Measurements from ENCODE around the gene E2F7.

E2F7 gene

GRCh38 chr12:77019920-77020319 lies 45.4 kb downstream of the E2F7 start:
- Histone ChIP-seq H3K9ac (ENCODE audit: insufficient read length, low read depth) (no peak overlapping the region), H3K27me3 (ENCODE audit: insufficient read depth, insufficient read length) (no peaks in the 10 kb centered on the region), H3K4me3 (ENCODE audit: insufficient read length, low read depth) (no peak overlapping the region), H3K36me3 (ENCODE audit: insufficient read depth, insufficient read length, low read length) (peaks cover 61% of the 10 kb centered on the region), H3K9me3 (ENCODE audit: insufficient read depth, low read length) (no peaks in the 10 kb centered on the region), H3K4me1 (ENCODE audit: insufficient read depth, insufficient read length) (no peaks in the 10 kb centered on the region)
- DNase-seq (ENCODE audit: low read depth, low spot score) = no peak
- TF ChIP-seq ZNF274 (IDR thresholded peaks at IDR 0.05; ENCODE audit: low read depth, low read length) (no peak), SUZ12 (IDR thresholded peaks at IDR 0.05; ENCODE audit: extremely low read depth, insufficient read depth, insufficient read length) (no peak), YY1 (IDR thresholded peaks at IDR 0.05; ENCODE audit: insufficient read depth, insufficient read length) (no peak)

- DNase-seq (ENCODE audit: low read depth, low spot score) = no peak
- TF ChIP-seq YY1 (IDR thresholded peaks at IDR 0.05; ENCODE audit: insufficient read depth, insufficient read length) (no peak), SUZ12 (IDR thresholded peaks at IDR 0.05; ENCODE audit: extremely low read depth, insufficient read depth, insufficient read length) (no peak), ZNF274 (IDR thresholded peaks at IDR 0.05; ENCODE audit: low read depth, low read length) (no peak)
- H3K4me1 ChIP-seq (ENCODE audit: insufficient read depth, insufficient read length) = no peaks in the 10 kb centered on the region
- no peaks in the 10 kb centered on the region for H3K9me3 ChIP-seq (ENCODE audit: insufficient read depth, low read length)
- H3K9ac ChIP-seq (ENCODE audit: insufficient read length, low read depth) = no peak overlapping the region
- no peak overlapping the region for H3K4me3 ChIP-seq (ENCODE audit: insufficient read length, low read depth)
- H3K36me3 ChIP-seq (ENCODE audit: insufficient read depth, insufficient read length, low read length) = peaks cover 28% of the 10 kb centered on the region
- H3K27me3 ChIP-seq (ENCODE audit: insufficient read depth, insufficient read length) = no peaks in the 10 kb centered on the region
These were observed 48.8 kb downstream of the E2F7 start for GRCh38 chr12:77016606-77017005.

- Histone ChIP-seq H3K9ac (ENCODE audit: insufficient read length, low read depth) (no peak overlapping the region), H3K36me3 (ENCODE audit: insufficient read depth, insufficient read length, low read length) (no peaks in the 10 kb centered on the region), H3K4me1 (ENCODE audit: insufficient read depth, insufficient read length) (no peaks in the 10 kb centered on the region), H3K4me3 (ENCODE audit: insufficient read length, low read depth) (no peak overlapping the region), H3K9me3 (ENCODE audit: insufficient read depth, low read length) (no peaks in the 10 kb centered on the region), H3K27me3 (ENCODE audit: insufficient read depth, insufficient read length) (no peaks in the 10 kb centered on the region)
- no peak for TF ChIP-seq YY1 (IDR thresholded peaks at IDR 0.05; ENCODE audit: insufficient read depth, insufficient read length)
- no peak for TF ChIP-seq SUZ12 (IDR thresholded peaks at IDR 0.05; ENCODE audit: extremely low read depth, insufficient read depth, insufficient read length)
- TF ChIP-seq ZNF274 (IDR thresholded peaks at IDR 0.05; ENCODE audit: low read depth, low read length) = no peak
- DNase-seq (ENCODE audit: low read depth, low spot score) = no peak
These were observed 52.3 kb downstream of the E2F7 start for GRCh38 chr12:77013091-77013490.

GRCh38 chr12:77010691-77011548 lies 54.4 kb downstream of the E2F7 start:
- Histone ChIP-seq H3K27me3 (ENCODE audit: insufficient read depth, insufficient read length) (no peaks in the 10 kb centered on the region), H3K4me3 (ENCODE audit: insufficient read length, low read depth) (no peak overlapping the region), H3K9ac (ENCODE audit: insufficient read length, low read depth) (no peak overlapping the region), H3K9me3 (ENCODE audit: insufficient read depth, low read length) (no peaks in the 10 kb centered on the region), H3K4me1 (ENCODE audit: insufficient read depth, insufficient read length) (no peaks in the 10 kb centered on the region), H3K36me3 (ENCODE audit: insufficient read depth, insufficient read length, low read length) (no peaks in the 10 kb centered on the region)
- no peak for TF ChIP-seq ZNF274 (IDR thresholded peaks at IDR 0.05; ENCODE audit: low read depth, low read length)
- TF ChIP-seq YY1 (IDR thresholded peaks at IDR 0.05; ENCODE audit: insufficient read depth, insufficient read length) = no peak
- no peak for TF ChIP-seq SUZ12 (IDR thresholded peaks at IDR 0.05; ENCODE audit: extremely low read depth, insufficient read depth, insufficient read length)
- peak; percentile 71 for DNase-seq (ENCODE audit: low read depth, low spot score)

- Histone ChIP-seq H3K4me1 (ENCODE audit: insufficient read depth, insufficient read length) (no peaks in the 10 kb centered on the region), H3K4me3 (ENCODE audit: insufficient read length, low read depth) (no peak overlapping the region), H3K27me3 (ENCODE audit: insufficient read depth, insufficient read length) (no peaks in the 10 kb centered on the region), H3K9ac (ENCODE audit: insufficient read length, low read depth) (no peak overlapping the region), H3K9me3 (ENCODE audit: insufficient read depth, low read length) (no peaks in the 10 kb centered on the region), H3K36me3 (ENCODE audit: insufficient read depth, insufficient read length, low read length) (no peaks in the 10 kb centered on the region)
- TF ChIP-seq YY1 (IDR thresholded peaks at IDR 0.05; ENCODE audit: insufficient read depth, insufficient read length) = no peak
- TF ChIP-seq ZNF274 (IDR thresholded peaks at IDR 0.05; ENCODE audit: low read depth, low read length) = no peak
- no peak for TF ChIP-seq SUZ12 (IDR thresholded peaks at IDR 0.05; ENCODE audit: extremely low read depth, insufficient read depth, insufficient read length)
- no peak for DNase-seq (ENCODE audit: low read depth, low spot score)
These were observed 57.9 kb downstream of the E2F7 start for GRCh38 chr12:77007476-77007875.

GRCh38 chr12:77005611-77006098 lies 59.7 kb downstream of the E2F7 start:
- no peak overlapping the region for H3K4me3 ChIP-seq (ENCODE audit: insufficient read length, low read depth)
- H3K36me3 ChIP-seq (ENCODE audit: insufficient read depth, insufficient read length, low read length) = no peaks in the 10 kb centered on the region
- no peaks in the 10 kb centered on the region for H3K4me1 ChIP-seq (ENCODE audit: insufficient read depth, insufficient read length)
- no peaks in the 10 kb centered on the region for H3K9me3 ChIP-seq (ENCODE audit: insufficient read depth, low read length)
- H3K27me3 ChIP-seq (ENCODE audit: insufficient read depth, insufficient read length) = no peaks in the 10 kb centered on the region
- DNase-seq (ENCODE audit: low read depth, low spot score) = no peak
- no peak overlapping the region for H3K9ac ChIP-seq (ENCODE audit: insufficient read length, low read depth)
- TF ChIP-seq ZNF274 (IDR thresholded peaks at IDR 0.05; ENCODE audit: low read depth, low read length) = no peak
- TF ChIP-seq SUZ12 (IDR thresholded peaks at IDR 0.05; ENCODE audit: extremely low read depth, insufficient read depth, insufficient read length) = no peak
- TF ChIP-seq YY1 (IDR thresholded peaks at IDR 0.05; ENCODE audit: insufficient read depth, insufficient read length) = no peak

- H3K9me3 ChIP-seq (ENCODE audit: insufficient read depth, low read length) = no peaks in the 10 kb centered on the region
These were observed 61.5 kb downstream of the E2F7 start for GRCh38 chr12:77003914-77004313.

More at GRCh38 chr12:77003914-77004313, 61.5 kb downstream of the E2F7 start:
- H3K9ac ChIP-seq (ENCODE audit: insufficient read length, low read depth) = no peak overlapping the region
- TF ChIP-seq ZNF274 (IDR thresholded peaks at IDR 0.05; ENCODE audit: low read depth, low read length) (no peak), SUZ12 (IDR thresholded peaks at IDR 0.05; ENCODE audit: extremely low read depth, insufficient read depth, insufficient read length) (no peak)
- no peaks in the 10 kb centered on the region for H3K4me1 ChIP-seq (ENCODE audit: insufficient read depth, insufficient read length)
- H3K27me3 ChIP-seq (ENCODE audit: insufficient read depth, insufficient read length) = no peaks in the 10 kb centered on the region
- no peak overlapping the region for H3K4me3 ChIP-seq (ENCODE audit: insufficient read length, low read depth)
- no peaks in the 10 kb centered on the region for H3K36me3 ChIP-seq (ENCODE audit: insufficient read depth, insufficient read length, low read length)
- no peak for DNase-seq (ENCODE audit: low read depth, low spot score)
